ENCODE measurements around the gene GAREM1.
"Not testable (repeated sequence)": the region's sequence is repeated elsewhere in the genome, so short reads cannot be mapped to it uniquely, and the experiment has no call there.

GAREM1 gene

GRCh38 chr18:32366586-32367538, 103.8 kb downstream of the GAREM1 start:
- DNase-seq, result no peak

- DNase-seq, result no peak
Measured at GRCh38 chr18:32362484-32362883, 108.2 kb downstream of the GAREM1 start.

- no peak for DNase-seq
Measured at GRCh38 chr18:32360682-32361345, 109.9 kb downstream of the GAREM1 start.

GRCh38 chr18:32358529-32358928, 112.2 kb downstream of the GAREM1 start:
- no peak for DNase-seq

DNA sequence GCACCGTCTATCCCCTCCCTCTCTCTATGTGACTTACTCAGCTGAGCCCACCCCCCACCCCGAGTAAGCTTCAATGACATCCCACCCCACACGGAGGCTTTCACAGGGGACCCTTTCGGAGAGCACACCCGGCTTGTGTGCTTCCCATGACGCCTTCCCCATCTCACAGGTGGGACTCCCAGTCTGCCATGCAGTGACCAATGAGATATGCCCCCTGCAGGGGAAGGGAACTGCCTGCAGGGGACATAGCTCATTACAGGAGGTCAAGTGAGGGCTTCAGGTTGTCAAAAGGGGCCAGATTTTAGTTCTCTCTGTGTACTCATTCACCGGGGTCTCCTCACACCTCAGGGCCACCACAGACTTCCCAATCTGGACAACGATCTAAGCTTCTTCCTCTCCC, 112.6 kb downstream of the GAREM1 start:
- DNase-seq, result no peak

- DNase-seq, result no peak
Measured at GRCh38 chr18:32355896-32356295, 114.8 kb downstream of the GAREM1 start.

GRCh38 chr18:32354518-32354917, 116.2 kb downstream of the GAREM1 start:
- DNase-seq, result no peak

DNA sequence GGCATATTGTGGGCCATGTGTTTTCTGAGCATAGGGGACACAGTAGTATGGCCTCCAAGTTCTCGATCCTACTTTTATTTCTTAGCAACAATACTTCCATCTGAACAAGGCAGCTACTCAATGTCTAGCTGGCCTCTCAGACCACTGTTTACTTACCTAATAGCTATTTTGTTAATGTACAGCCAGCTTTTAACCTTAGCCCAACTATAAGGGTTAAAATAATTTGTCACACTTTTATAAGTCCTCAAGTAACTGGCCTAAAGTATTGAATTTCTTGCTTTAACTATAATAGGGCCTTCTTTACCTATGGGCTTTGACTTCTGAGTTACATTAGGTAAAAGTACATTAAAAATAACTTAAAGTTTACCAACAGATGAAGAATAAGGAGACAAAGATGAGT, 117.4 kb downstream of the GAREM1 start:
- no peak for DNase-seq

DNA sequence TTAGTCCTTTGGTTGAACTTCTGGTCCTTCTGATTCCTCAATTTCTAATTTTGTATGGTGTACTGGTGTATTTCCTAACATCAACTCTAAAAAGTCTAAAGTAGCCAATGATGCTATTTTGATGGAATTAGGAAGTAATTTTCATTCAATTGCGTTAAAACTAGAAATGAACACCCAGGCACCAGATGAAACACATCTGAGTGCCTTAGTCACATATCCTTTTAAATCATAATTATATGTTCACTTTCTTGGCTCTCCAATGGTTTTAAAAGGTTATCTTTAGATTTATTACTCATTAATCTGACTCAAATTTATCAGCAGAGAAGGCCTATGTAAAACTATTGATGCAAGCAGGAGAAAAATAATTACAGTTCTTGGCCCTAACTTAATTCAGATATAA, 119.7 kb downstream of the GAREM1 start:
- DNase-seq, result no peak

- no peak for DNase-seq
Measured at GRCh38 chr18:32349728-32350395, 120.8 kb downstream of the GAREM1 start.

- no peak for DNase-seq
Measured at GRCh38 chr18:32346671-32347070, 124.0 kb downstream of the GAREM1 start.

GRCh38 chr18:32343634-32344033, 127.0 kb downstream of the GAREM1 start:
- DNase-seq, result no peak

GRCh38 chr18:32341112-32341511, 129.6 kb downstream of the GAREM1 start:
- not testable (repeated sequence) for DNase-seq

GRCh38 chr18:32339045-32339444, 131.6 kb downstream of the GAREM1 start:
- DNase-seq, result no peak

- no peak for DNase-seq
Measured at GRCh38 chr18:32337821-32338220, 132.9 kb downstream of the GAREM1 start.

- DNase-seq, result no peak
Measured at GRCh38 chr18:32337347-32337746, 133.3 kb downstream of the GAREM1 start.

DNA sequence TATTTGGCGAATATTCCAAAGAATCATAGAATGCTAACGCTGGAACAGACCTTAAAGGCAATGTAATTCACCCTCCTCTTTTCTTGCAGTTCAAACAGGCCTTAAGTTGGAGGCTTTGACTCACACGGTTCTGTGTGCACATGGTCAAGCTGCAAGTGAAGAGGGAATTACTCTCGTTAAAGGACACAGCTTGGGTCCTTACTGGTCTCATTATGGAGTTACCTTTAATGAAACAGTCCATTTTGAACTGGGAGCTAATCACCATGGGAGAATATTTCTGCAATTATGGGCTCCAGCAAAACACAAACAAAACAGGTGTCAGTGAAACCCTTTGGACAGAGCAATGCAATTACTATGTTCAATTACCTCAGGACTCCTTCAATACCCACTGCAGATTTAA, 135.5 kb downstream of the GAREM1 start:
- no peak for DNase-seq

DNA sequence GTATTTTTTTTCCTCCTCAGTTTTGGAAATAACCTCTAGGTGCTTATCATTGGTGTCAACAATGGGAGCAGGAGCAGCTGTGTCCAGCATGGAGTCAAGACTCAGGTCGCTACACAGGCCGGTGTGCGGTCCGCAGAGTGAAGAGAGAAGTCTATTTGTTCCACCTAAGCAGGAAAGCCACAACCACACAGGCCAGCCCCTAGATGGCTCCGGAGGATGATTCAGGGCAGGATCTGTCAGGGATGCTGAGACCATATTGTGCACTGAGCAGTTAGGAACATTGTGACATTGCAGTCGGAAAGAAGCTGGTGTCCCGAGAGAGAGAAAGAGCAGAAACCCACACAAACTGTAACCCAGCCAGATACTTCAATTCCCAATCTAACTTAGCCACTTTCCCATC, 136.9 kb downstream of the GAREM1 start:
- DNase-seq, result no peak

DNA sequence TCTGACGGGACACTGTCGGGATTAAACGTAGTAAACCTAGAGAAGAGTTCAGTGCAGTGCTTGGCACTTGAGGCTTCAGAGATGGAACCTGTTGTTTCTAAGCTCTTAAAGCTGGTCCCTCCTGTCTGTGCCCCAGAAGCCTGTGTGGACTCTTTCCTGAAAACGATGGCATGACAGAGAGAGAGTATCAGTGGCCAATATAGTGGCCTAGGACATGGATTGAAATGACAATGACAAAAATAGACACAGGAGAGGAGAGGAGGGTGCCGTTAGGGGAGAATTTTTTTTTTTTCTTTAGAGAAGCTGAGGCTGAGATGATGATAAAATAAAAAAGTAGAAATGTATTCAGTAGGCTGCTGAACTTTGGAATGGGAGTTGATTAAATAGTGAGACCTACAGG, 138.0 kb downstream of the GAREM1 start:
- no peak for DNase-seq

GRCh38 chr18:32328974-32329373, 141.7 kb downstream of the GAREM1 start:
- no peak for DNase-seq

DNA sequence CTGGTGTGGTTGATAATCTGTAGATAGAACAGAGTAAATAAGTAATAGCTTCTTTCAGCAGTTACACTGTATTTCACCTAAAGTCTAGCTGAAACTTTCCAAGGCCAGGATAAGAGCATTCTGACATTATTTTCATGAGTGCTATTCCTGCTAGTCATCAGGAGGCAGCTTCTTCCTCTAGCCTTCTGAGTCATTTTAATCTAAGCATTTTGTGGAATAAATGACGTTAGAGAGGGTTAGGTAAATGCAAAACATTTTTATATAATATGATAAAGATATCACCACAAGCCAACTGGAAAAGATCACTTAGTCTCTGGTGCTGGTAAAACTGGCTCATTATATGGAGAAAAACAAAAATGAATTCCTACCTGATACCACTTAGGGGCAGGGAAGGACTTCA, 142.3 kb downstream of the GAREM1 start:
- DNase-seq, result no peak

DNA sequence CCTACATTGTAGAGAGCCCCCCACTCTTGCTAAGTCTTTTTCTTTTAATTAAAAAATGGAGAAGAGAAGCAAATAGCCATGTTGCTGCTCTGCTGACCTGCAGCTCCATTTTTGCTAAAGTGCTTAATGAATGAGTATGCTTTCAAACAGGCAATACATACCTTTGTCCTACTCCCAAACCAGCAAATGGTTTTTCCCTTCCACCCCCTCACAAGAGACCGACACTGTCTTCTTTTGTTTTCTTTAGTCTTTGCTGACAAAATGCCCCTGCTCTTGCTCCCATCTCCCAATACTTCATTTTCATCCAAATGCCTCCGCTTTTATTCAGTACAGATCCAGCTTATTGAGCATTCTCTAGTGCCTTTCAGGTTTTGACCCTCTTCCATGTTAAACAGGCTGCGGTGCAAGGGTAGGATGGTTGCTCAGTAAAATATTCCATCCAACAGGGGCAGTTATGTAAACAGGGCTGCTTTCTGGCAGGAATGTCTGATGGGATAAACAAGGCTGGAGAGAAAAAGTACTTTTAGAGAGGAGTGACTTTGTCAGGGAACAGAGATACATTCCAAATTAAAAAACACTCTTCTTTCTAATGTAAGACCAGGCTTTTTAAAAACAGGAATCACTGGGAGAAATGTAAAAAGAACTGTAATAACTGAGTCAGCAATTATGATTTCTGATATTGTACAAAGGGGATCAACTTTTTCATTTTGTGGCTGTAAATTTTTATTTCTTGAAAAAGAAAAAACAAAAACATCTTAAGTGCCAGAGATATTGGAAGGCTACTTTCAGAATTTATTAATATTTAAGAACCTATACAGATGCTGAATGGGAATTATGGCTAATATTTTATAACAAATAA, 144.0 kb downstream of the GAREM1 start:
- DNase-seq, result no peak

DNA sequence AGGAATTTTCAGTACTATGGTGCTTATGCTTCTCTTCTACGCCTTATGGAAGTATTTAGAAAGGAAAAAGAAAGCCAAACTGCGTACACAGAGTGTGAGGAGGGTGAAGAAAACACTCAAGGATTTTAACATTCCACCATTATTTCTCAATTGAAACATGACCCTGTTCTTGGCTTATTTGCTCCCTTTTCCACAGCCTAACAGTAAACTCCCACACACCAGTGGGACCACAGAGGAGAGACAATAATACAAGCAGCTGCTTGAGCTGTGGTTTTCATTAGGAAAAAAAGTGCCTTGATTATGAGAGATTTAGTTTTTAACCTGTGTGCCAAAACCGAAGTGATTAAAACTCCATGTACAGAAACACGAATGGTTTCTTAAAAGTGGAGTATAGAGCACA, 146.5 kb downstream of the GAREM1 start:
- DNase-seq, result no peak
